Activated CD8-positive, alpha-beta memory T cell treated with anti-CD3 and anti-CD28 coated beads, Interleukin-2, amount 10 ng/mL, durations not matched to agents 7 days and 5 days (primary cell): ENCODE measurements around the gene FPR3. TPM values are rescaled to one million over a fixed set of nuclear protein-coding genes. Genes with fewer than 3 reads are reported as not detected.
"Not testable (repeated sequence)": the region's sequence is repeated elsewhere in the genome, so short reads cannot be mapped to it uniquely, and the experiment has no call there.

Source experiments
- ATAC-seq: fragments of 150-1000 bp; cut with Tn5 transposase; one replicate; pipeline ENCODE4 v1.10.0; 2021; ENCODE audit warnings: moderate library complexity
- CTCF ChIA-PET: fragments of 350-600 bp; sonication (Branson Sonifier 250); formaldehyde crosslinking; loops from one replicate; lab custom pipeline; 2021; ENCODE audit warnings: antibody characterized with exemption; lab: Charles Lee
- DNase-seq: peaks from one replicate; pipeline ENCODE4 v3.0.0-alpha.2; 2020
- H3K27ac Mint-ChIP-seq: one replicate; pipeline ENCODE4 v1.8.0; 2021; ENCODE audit warnings: mild to moderate bottlenecking, mixed read lengths
- H3K27me3 Mint-ChIP-seq: one replicate; pipeline ENCODE4 v1.8.0; 2021; ENCODE audit warnings: mixed read lengths
- H3K36me3 Mint-ChIP-seq: one replicate; pipeline ENCODE4 v1.8.0; 2021; ENCODE audit warnings: mild to moderate bottlenecking, mixed read lengths
- H3K4me1 Mint-ChIP-seq: one replicate; pipeline ENCODE4 v1.8.0; 2021; ENCODE audit warnings: mixed read lengths
- H3K4me3 Mint-ChIP-seq: one replicate; pipeline ENCODE4 v1.8.0; 2021; ENCODE audit warnings: mild to moderate bottlenecking, moderate library complexity, mixed read lengths
- H3K9me3 Mint-ChIP-seq: one replicate; pipeline ENCODE4 v1.8.0; 2022; ENCODE audit warnings: low read depth, mixed read lengths
- total RNA-seq, 2 experiments: library from RNA; stranded (reverse); gene quantifications; one replicate each; pipeline ENCODE4 v1.2.3, GENCODE V29; 2021

Gene FPR3
- total RNA-seq, 2 experiments from 2014 or later = not detected

DNA sequence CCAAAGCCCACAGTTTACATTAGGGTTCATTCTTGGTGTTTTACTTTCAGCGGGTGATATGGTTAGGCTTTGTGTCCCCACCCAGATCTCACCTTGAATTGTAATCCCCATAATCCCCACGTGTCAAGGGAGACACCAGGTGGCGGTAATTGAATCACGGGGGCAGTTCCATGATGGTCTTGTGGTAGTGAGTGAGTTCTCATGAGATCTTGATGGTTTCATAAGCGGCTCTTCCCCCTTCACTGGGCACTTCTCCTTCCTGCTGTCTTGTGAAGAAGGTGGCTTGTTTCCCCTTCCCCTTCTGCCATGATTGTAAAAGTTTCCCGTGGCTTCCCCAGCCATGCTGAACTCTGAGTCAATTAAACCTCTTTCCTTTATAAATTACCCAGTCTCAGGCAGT is 22.0 kb upstream of the FPR3 start:
- Mint-ChIP-seq H3K4me1 (no peaks in the 10 kb centered on the region), H3K36me3 (no peaks in the 10 kb centered on the region), H3K9me3 (peaks cover 9% of the 10 kb centered on the region), H3K27ac (no peak overlapping the region), H3K27me3 (peaks cover 11% of the 10 kb centered on the region), H3K4me3 (no peak overlapping the region)
- CTCF ChIA-PET = no interaction called here
- ATAC-seq (no peak), DNase-seq (no peak)

DNA sequence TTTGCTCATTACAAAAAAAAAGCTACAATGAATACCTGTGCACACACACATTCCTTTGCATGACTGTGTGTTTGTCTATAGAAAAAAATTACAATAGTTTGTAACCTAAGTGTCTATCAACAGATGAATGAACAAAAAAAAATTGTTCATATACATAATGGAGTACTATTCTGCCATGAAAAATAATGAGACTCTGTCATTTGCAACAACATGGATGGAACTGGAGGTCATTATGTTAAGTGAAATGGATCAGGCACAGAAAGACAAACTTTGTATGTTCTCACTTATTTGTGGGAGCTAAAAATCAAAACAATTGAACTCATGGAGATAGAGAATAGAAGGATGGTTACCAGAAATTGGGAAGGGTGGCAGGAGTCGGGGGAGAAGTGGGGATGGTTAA is 18.4 kb upstream of the FPR3 start:
- DNase-seq, H3K36me3 Mint-ChIP-seq, H3K4me1 Mint-ChIP-seq, H3K9me3 Mint-ChIP-seq, H3K4me3 Mint-ChIP-seq, ATAC-seq, H3K27ac Mint-ChIP-seq: not testable (repeated sequence)
- CTCF ChIA-PET = interaction anchor here (1.6 to 1.7 kb wide), 2 partner anchors 116 to 261 kb away, joined by 5 to 6 read pairs; no protein-coding TSS in a partner anchor
- peaks cover 20% of the 10 kb centered on the region for H3K27me3 Mint-ChIP-seq

DNA sequence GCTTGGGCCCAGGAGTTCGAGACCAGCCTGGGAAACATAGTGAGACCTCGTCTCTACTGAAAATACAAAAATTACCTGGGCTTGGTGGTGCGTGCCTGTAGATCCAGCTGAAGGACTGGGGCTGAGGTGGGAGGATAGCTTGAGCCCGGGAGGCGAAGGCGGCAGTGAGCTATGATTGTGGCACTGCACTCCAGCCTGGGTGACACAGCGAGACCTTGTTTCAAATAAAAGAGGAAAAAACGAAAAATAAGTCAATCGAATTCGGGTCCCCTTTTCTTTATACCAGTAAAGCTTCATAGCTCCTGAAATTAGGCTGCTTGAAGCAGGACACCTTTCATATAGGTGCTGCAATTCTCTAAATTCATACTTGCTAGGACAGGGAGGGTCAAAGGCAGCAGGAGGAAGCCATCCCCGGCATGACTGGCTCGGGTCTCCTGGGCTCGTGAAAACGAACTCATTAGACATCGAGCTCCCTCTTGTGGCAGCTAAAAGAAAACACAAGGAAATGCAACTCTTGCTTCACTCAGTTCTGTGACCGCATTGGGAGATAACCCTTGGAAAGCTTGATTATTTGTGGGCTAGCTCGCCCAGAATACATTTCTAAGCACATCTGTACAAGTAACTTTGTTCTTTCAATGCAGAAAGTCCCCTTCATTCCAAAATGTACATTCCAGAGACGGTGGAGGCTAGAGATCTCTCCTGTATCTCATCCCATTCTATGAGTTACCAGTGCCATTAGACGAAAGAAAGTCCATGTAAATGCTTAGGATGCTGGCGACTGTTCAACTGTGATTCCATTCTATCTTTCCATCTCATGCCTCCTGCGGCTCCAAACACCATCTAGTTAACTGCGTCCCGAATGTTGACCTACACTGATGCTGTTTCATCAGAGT is 17.1 kb upstream of the FPR3 start:
- H3K4me1 Mint-ChIP-seq = no peaks in the 10 kb centered on the region
- peak; percentile 51 for ATAC-seq
- CTCF ChIA-PET = interaction anchor here (0.6 to 1.7 kb wide), 18 partner anchors 10 to 1754 kb away, joined by 3 to 6 read pairs (median 3); no protein-coding TSS in a partner anchor
- no peak overlapping the region for H3K27ac Mint-ChIP-seq
- peaks cover 20% of the 10 kb centered on the region for H3K27me3 Mint-ChIP-seq
- peaks cover 4% of the 10 kb centered on the region for H3K9me3 Mint-ChIP-seq
- no peak overlapping the region for H3K4me3 Mint-ChIP-seq
- H3K36me3 Mint-ChIP-seq = no peaks in the 10 kb centered on the region
- DNase-seq = peak; percentile 53

DNA sequence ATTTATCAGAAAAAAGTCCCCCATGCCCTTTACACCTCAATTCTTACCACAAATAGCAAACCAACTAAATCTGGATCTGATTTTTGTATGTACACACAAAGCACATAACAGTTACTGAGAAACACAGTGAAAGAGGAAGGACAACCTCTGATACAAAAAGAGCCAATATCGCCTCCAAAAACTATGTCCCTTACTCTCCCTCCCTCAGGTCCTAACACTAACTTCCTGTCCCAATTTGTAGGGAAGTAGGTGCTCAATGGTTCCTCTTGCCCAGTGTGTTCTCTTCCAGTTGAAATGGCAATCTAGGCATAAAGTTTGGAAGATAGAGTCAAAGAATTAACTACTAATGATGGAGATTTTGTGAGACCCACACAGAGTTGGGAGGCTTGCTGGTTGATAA is 15.8 kb upstream of the FPR3 start:
- CTCF ChIA-PET = no interaction called here
- ATAC-seq (no peak), DNase-seq (no peak)
- H3K4me1 Mint-ChIP-seq = no peaks in the 10 kb centered on the region
- H3K27ac Mint-ChIP-seq = no peak overlapping the region
- no peak overlapping the region for H3K4me3 Mint-ChIP-seq
- H3K27me3 Mint-ChIP-seq = peaks cover 20% of the 10 kb centered on the region
- no peaks in the 10 kb centered on the region for H3K9me3 Mint-ChIP-seq
- H3K36me3 Mint-ChIP-seq = no peaks in the 10 kb centered on the region

DNA sequence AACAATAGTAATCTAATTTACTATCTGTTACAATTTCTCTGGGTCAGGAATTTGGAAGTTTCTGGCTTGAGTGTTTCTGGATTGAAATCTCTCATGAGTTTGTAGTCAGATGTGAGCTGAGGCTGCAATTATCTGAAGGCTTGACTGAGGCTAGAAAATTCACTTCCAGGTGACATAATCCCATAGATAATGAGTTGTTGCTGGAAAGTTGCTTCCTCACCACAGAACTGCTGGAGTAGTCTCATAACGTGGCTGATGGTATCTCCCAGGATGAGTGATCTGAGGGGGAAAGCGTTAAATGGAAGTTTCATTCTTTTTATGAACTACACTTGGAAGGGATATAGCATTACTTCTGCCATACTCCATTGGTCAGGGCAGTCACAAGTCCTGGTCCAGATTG is 15.3 kb upstream of the FPR3 start:
- Mint-ChIP-seq H3K4me3 (no peak overlapping the region), H3K27me3 (peaks cover 20% of the 10 kb centered on the region), H3K9me3 (no peaks in the 10 kb centered on the region), H3K27ac (no peak overlapping the region), H3K36me3 (no peaks in the 10 kb centered on the region), H3K4me1 (no peaks in the 10 kb centered on the region)
- ATAC-seq = no peak
- CTCF ChIA-PET = no interaction called here
- DNase-seq = no peak

DNA sequence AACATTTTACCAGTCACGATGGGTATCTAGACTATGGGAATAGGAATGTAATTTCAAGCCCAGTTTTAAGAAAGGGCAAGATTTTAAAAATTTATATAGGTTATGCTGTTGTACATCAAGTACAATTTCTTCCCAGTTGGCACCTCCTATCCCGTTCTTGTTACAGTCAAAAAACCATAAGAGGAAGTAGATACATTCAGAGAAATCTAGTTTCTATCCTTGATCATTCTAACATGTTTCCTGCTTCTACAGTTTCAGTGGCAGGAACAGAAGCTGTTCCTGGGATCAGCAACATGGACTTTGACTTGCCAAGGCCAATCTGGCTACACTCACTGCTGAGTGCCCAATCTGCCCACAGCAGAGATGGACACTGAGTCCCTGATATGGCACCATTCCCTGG is 14.7 kb upstream of the FPR3 start:
- ATAC-seq (no peak), DNase-seq (no peak)
- H3K4me3 Mint-ChIP-seq = no peak overlapping the region
- CTCF ChIA-PET = no interaction called here
- H3K4me1 Mint-ChIP-seq = no peaks in the 10 kb centered on the region
- no peaks in the 10 kb centered on the region for H3K36me3 Mint-ChIP-seq
- H3K9me3 Mint-ChIP-seq = no peaks in the 10 kb centered on the region
- H3K27me3 Mint-ChIP-seq = peaks cover 18% of the 10 kb centered on the region
- no peak overlapping the region for H3K27ac Mint-ChIP-seq

DNA sequence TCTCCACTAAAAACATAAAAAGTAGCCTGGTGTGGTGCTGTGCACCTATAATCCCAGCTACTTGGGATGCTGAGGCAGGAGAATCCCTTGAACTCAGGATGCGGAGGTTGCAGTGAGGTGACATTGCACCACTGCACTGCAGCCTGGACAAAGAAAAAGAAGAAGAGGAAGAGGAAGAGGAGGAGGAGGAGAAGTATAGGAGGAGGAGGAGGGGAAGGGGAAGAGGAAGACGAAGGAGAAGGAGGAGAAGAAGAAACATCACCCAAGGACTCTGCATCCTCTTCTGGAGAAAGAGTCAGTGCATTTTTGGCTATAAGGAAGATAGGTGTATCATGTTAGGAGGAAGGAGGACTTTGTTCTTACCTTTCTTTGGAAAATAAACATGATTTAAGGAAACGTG is 13.0 kb upstream of the FPR3 start:
- ATAC-seq (no peak), DNase-seq (no peak)
- Mint-ChIP-seq H3K4me1 (peaks cover 2% of the 10 kb centered on the region), H3K36me3 (no peaks in the 10 kb centered on the region), H3K27me3 (peaks cover 10% of the 10 kb centered on the region), H3K4me3 (no peak overlapping the region), H3K27ac (no peak overlapping the region), H3K9me3 (peaks cover 3% of the 10 kb centered on the region)
- CTCF ChIA-PET = interaction anchor here (0.6 kb wide), 1 partner anchor 1191 kb away, joined by 3 read pairs; no protein-coding TSS in a partner anchor

DNA sequence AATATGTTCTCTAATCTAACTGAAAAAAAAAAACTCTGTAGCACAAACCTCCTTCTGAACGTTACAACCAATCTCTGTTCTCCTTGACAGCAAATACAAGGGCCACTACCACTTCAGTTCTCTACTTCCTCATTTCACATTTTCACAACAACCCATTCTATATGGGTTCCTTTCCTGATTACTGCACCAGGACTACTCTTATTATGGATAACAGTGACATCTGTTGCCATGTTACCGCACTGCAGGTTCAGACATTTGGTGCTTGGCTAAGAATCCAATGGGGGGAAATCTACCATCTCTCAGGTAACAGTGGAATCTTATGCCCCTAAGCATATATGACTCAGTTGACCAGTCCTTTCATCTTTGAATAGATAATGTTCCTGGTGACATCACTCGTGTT is 11.6 kb upstream of the FPR3 start:
- CTCF ChIA-PET = no interaction called here
- no peak overlapping the region for H3K27ac Mint-ChIP-seq
- H3K27me3 Mint-ChIP-seq = peaks cover 5% of the 10 kb centered on the region
- H3K4me3 Mint-ChIP-seq = no peak overlapping the region
- peaks cover 6% of the 10 kb centered on the region for H3K9me3 Mint-ChIP-seq
- no peak for DNase-seq
- peaks cover 2% of the 10 kb centered on the region for H3K4me1 Mint-ChIP-seq
- ATAC-seq = no peak
- H3K36me3 Mint-ChIP-seq = no peaks in the 10 kb centered on the region

DNA sequence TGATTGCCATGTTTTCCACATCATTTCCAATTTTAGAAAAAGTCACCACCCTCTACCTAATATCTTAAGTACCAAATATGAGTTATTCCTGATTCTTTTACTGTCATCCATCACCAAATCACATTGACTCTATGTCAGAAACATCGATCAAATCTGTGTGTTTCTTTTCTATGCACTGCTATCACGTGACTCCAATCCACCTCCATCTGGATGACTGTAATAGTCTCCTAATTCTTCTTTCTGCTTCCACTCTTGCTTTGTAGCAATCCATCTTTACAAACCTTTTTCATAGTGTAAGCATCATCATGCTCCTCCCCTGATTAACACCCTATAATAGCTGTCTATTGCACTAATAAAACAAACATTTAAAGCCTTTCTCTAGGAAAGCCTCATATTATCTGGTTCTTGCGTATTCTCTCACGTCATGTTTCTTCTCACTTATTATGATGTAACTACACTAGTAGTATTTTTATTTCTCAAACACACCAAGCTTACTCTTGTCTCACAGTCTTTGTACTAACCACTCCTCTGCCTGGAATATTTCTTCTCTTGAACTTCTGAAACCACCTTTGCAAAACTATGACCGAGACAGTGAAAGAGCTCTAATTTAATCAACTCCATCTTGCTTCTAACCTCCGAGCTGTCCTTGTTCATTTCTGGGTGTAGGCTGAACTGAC is 10.7 kb upstream of the FPR3 start:
- CTCF ChIA-PET = no interaction called here
- DNase-seq = no peak
- Mint-ChIP-seq H3K4me1 (peaks cover 2% of the 10 kb centered on the region), H3K27me3 (peaks cover 5% of the 10 kb centered on the region), H3K4me3 (no peak overlapping the region), H3K27ac (no peak overlapping the region), H3K9me3 (peaks cover 6% of the 10 kb centered on the region), H3K36me3 (no peaks in the 10 kb centered on the region)
- ATAC-seq = no peak

DNA sequence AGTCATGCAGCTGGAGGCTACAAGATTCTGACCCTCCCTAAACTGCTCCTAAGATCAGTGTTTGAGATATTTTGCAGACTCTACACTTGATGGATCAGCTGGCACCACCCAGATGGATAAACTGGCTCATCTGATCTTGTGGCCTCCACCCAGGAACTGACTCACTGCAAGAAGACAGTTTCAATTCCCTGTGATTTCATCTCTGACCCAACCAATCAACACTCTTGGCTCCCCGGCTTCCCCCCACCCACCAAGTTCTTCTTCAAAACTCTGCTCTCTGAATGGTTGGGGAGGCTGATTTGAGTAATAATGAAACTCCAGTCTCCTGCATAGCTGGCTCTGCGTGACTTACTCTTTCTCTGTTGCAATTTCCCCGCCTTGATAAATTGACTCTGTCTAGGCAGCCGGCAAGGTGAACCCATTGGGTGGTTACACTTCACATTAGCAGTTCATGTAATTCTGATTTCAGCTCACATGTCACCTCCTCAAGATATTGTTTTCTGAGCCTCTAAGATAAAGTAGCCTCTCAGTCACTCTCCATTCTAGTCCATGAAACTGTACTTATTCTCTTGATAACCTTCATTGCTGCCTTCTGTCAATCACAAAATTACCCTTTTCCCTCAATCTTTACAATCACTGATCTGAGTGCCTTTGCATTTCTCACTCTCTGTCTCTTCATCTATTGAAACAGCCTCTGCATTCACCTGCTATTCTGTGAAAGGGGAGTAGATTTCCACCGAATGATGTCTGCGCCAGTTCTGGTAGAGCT is 9.9 kb upstream of the FPR3 start:
- CTCF ChIA-PET = no interaction called here
- DNase-seq = peak; percentile 55
- Mint-ChIP-seq H3K27me3 (peaks cover 3% of the 10 kb centered on the region), H3K27ac (no peak overlapping the region), H3K4me3 (no peak overlapping the region), H3K36me3 (no peaks in the 10 kb centered on the region), H3K4me1 (peaks cover 2% of the 10 kb centered on the region), H3K9me3 (peaks cover 6% of the 10 kb centered on the region)
- peak; percentile 55 for ATAC-seq

DNA sequence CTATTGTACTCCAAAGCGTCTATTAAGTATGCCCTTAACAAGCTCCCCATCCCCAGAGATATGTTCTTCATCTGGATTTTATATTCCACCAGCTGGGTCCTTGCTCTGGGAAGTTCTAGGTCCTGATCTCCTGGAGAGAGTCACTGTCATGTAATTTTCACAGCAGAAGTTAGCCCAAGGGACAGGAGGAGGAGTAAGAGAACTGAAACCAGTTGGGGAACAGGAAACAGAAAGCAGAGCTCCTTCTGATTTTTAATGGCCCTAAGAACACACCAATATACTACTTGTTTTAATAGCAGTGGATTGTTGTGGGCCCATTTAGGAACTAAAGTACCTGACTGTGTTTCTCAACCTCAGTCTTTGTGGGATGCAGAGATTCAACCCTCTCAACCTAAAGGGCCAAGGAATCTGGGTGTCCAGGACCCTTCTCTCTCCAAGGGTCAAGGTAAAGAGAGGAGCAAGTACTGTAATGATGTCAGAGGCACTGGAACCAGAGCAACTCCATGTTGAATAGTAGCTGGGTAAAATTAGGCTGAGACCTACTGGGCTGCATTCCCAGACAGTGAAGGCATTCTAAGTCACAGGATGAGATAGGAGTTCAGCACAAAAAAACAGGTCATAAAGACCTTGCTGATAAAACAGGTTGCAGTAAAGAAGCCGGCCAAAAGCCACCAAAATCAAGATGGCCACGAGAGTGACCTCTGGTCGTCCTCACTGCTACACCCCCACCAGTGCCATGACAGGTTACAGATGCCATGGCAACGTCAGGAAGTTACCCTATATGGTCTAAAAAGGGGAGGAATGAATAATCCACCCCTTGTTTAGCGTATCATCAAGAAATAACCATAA is 8.1 kb upstream of the FPR3 start:
- no peak for ATAC-seq
- CTCF ChIA-PET = no interaction called here
- H3K36me3 Mint-ChIP-seq = no peaks in the 10 kb centered on the region
- no peak overlapping the region for H3K4me3 Mint-ChIP-seq
- H3K4me1 Mint-ChIP-seq = peaks cover 2% of the 10 kb centered on the region
- no peak overlapping the region for H3K27ac Mint-ChIP-seq
- no peaks in the 10 kb centered on the region for H3K27me3 Mint-ChIP-seq
- no peak for DNase-seq
- peaks cover 13% of the 10 kb centered on the region for H3K9me3 Mint-ChIP-seq

DNA sequence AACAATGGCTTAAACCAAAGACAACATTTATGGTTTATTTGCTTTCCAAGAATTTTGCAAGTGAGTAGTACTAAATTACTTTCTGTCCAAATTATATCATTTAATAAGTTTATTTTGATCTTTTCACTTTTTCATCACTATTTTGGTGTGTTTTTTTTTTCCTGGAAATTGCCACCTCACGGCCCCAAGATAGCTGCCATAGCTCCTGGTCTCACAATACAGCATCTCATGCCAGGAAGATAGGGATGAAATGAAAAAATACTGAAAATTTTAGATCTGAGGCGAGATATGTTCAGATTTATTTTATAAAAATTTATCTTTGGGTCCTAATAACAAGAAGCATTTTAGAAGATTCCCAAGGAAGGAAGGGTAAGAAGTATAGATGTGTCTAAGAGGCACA is 6.9 kb upstream of the FPR3 start:
- ATAC-seq = no peak
- no peak for DNase-seq
- Mint-ChIP-seq H3K27ac (no peak overlapping the region), H3K36me3 (no peaks in the 10 kb centered on the region), H3K9me3 (peaks cover 13% of the 10 kb centered on the region), H3K4me3 (no peak overlapping the region), H3K4me1 (peaks cover 2% of the 10 kb centered on the region), H3K27me3 (no peaks in the 10 kb centered on the region)
- CTCF ChIA-PET = no interaction called here
